Measurements from ENCODE around the gene POLD4. TPM values are rescaled to one million over a fixed set of nuclear protein-coding genes. Genes with fewer than 3 reads are reported as not detected.

Gene POLD4
- total and polyA plus RNA-seq, 10 donors = 81.4 to 290 (median 128) TPM

GRCh38 chr11:67384851-67385366 lies 31.6 kb upstream of the POLD4 start:
- intact Hi-C loops (cut with DNase I; ENCODE audit: low total_unique reads) = loop anchor here (5.0 to 10.0 kb wide), 2 partner anchors 38 to 130 kb away; no protein-coding TSS in a partner anchor
- Histone ChIP-seq H3K9me3 (no peaks in the 10 kb centered on the region), H3K36me3 (no peaks in the 10 kb centered on the region), H3K27me3 (replicated peaks in 1 of 7) (no peaks in the 10 kb centered on the region), H3K4me1 (peaks cover 8 to 48% (median 26%) of the 10 kb centered on the region in 6 donors), H3K4me3 (no peak overlapping the region), H3K27ac (no peak overlapping the region)
- no peak for DNase-seq
- TF ChIP-seq POLR2AphosphoS5 (IDR thresholded peaks at IDR 0.05) = no peak
- TF ChIP-seq CTCF (IDR thresholded peaks at IDR 0.05 in 8 of 11, conservative IDR thresholded peaks at IDR 0.05 in 3 of 11) = no peak
- WGBS, 5 donors = 82 to 97% (median 91%) methylated on average over 3 of the region's 3 CpGs

GRCh38 chr11:67382276-67383136 lies 29.2 kb upstream of the POLD4 start:
- Histone ChIP-seq H3K36me3 (no peaks in the 10 kb centered on the region), H3K4me1 (peaks cover 8 to 49% (median 25%) of the 10 kb centered on the region in 6 donors), H3K27me3 (replicated peaks in 1 of 7) (no peaks in the 10 kb centered on the region), H3K27ac (peak overlapping the region in 3 of 8 donors; percentile 12 to 87 (median 82)), H3K4me3 (no peak overlapping the region), H3K9me3 (no peaks in the 10 kb centered on the region)
- DNase-seq = peak; percentile 94
- no peak for TF ChIP-seq POLR2A (IDR thresholded peaks at IDR 0.05)
- peak; percentile 95 to 98 (median 97) for TF ChIP-seq CTCF (IDR thresholded peaks at IDR 0.05 in 8 of 11, conservative IDR thresholded peaks at IDR 0.05 in 3 of 11)
- TF ChIP-seq POLR2AphosphoS5 (IDR thresholded peaks at IDR 0.05) = peak in 2 of 3 donors; percentile 15 to 52
- WGBS, 5 donors = 45 to 49% (median 45%) methylated on average over 16 of the region's 16 CpGs
- intact Hi-C loops (cut with DNase I; ENCODE audit: low total_unique reads) = loop anchor here (5.0 to 10.0 kb wide), 2 partner anchors 35 to 128 kb away; no protein-coding TSS in a partner anchor

- TF ChIP-seq POLR2AphosphoS5 (IDR thresholded peaks at IDR 0.05) (peak in 1 of 3 donors; percentile 23), CTCF (IDR thresholded peaks at IDR 0.05 in 8 of 11, conservative IDR thresholded peaks at IDR 0.05 in 3 of 11) (peak in 2 of 11 experiments; percentile 17 to 23), POLR2A (IDR thresholded peaks at IDR 0.05) (no peak)
- no peaks in the 10 kb centered on the region for H3K9me3 ChIP-seq
- WGBS, 5 donors = 42 to 59% (median 52%) methylated on average over 12 to 13 of the region's 13 CpGs
- H3K27ac ChIP-seq = peak overlapping the region; percentile 57 to 89 (median 80)
- H3K4me1 ChIP-seq = peaks cover 8 to 43% (median 25%) of the 10 kb centered on the region in 6 donors
- no peaks in the 10 kb centered on the region for H3K27me3 ChIP-seq (replicated peaks in 1 of 7)
- peak overlapping the region in 1 of 8 donors; percentile 32 for H3K4me3 ChIP-seq
- intact Hi-C loops (cut with DNase I; ENCODE audit: low total_unique reads) = loop anchor here (5.0 to 10.0 kb wide), 2 partner anchors 34 to 127 kb away; no protein-coding TSS in a partner anchor
- H3K36me3 ChIP-seq = no peaks in the 10 kb centered on the region
- no peak for DNase-seq
These were observed 28.1 kb upstream of the POLD4 start for GRCh38 chr11:67381244-67381972.

Data from spleen (tissue), 11 donors.